Bronchial epithelial cell (primary cell): ENCODE measurements around the gene MAMDC2. TPM values are rescaled to one million over a fixed set of nuclear protein-coding genes. Genes with fewer than 3 reads are reported as not detected.
"Not testable (repeated sequence)": the region's sequence is repeated elsewhere in the genome, so short reads cannot be mapped to it uniquely, and the experiment has no call there.

ENCODE experiments used
- DNase-seq: peaks from one replicate; pipeline ENCODE4 v3.0.0-alpha.2; 2010; ENCODE audit warnings: low read depth
- FAIRE-seq: peaks from 2 replicates; lab custom pipeline; 2011; peaks lifted over from hg19 to GRCh38; lab: Jason Lieb, UNC
- H3K27me3 ChIP-seq: 2 replicates; pipeline ENCODE4 v1.5.1; 2011; ENCODE audit warnings: low read length; ENCODE audit not compliant: control insufficient read depth, insufficient read depth
- H3K36me3 ChIP-seq: 2 replicates; pipeline ENCODE4 v1.5.1; 2011; ENCODE audit warnings: low read length; ENCODE audit not compliant: control insufficient read depth, insufficient read depth
- H3K4me3 ChIP-seq: 2 replicates; pipeline ENCODE4 v1.5.1; 2011; ENCODE audit warnings: mild to moderate bottlenecking, low read depth, low read length, control low read depth
- total RNA-seq: library from RNA; depleted of rRNA; stranded (reverse); fragments of >200 nt; gene quantifications from 2 replicates; pipeline ENCODE4 v1.2.1, GENCODE V29; 2014
- TF ChIP-seq, protein P1 (sequence below): IDR thresholded peaks from 2 replicates; pipeline ENCODE4 v1.5.1; 2011; ENCODE audit warnings: mild to moderate bottlenecking, moderate library complexity, low read length, control low read depth, inconsistent platforms; ENCODE audit not compliant: insufficient read depth, severe bottlenecking

The MAMDC2 gene
- total RNA-seq, 1 donor from 2014 or later, result 0.53 TPM

DNA sequence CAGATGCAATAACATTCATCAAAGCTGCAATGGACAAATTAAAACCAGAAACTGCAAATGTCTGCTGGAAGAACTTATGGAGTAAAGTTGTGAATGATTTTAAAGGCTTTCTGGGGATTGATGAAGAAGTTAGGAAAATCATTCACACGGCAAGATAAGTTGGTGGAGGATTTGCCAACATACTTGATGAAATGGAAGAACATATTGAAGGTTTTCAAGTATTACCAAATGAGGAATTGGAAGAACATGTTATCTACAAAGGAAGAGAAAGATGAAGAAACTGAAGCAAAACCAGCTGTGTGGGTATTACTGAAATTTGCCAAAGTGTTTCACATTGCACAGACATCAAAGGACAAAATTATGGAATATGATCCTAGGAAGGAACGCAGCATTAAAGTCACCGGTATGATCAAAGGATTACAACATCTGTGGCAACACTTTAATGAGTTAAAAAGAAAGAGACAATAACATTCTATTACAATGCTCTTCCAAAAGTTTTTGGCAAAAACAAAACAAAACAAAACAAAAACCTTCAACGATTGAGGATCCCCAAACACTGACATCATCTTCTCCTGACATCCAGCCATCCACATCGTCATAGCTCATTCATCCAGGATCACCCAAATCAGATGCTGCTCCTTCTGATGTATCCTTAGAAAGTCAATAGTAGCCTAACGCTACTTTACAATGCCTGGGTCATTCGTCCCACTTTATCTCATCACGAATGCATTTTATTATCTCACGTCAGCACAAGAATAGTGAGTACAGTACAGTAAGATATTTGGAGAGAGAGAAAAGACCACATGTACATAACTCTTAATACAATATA, 153.8 kb downstream of the MAMDC2 start:
- H3K4me3 ChIP-seq, result no peak overlapping the region
- H3K36me3 ChIP-seq, result no peaks in the 10 kb centered on the region
- H3K27me3 ChIP-seq, result no peaks in the 10 kb centered on the region
- DNase-seq (no peak), FAIRE-seq (no peak)
- TF ChIP-seq, protein P1, sequence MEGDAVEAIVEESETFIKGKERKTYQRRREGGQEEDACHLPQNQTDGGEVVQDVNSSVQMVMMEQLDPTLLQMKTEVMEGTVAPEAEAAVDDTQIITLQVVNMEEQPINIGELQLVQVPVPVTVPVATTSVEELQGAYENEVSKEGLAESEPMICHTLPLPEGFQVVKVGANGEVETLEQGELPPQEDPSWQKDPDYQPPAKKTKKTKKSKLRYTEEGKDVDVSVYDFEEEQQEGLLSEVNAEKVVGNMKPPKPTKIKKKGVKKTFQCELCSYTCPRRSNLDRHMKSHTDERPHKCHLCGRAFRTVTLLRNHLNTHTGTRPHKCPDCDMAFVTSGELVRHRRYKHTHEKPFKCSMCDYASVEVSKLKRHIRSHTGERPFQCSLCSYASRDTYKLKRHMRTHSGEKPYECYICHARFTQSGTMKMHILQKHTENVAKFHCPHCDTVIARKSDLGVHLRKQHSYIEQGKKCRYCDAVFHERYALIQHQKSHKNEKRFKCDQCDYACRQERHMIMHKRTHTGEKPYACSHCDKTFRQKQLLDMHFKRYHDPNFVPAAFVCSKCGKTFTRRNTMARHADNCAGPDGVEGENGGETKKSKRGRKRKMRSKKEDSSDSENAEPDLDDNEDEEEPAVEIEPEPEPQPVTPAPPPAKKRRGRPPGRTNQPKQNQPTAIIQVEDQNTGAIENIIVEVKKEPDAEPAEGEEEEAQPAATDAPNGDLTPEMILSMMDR, result no peak

DNA sequence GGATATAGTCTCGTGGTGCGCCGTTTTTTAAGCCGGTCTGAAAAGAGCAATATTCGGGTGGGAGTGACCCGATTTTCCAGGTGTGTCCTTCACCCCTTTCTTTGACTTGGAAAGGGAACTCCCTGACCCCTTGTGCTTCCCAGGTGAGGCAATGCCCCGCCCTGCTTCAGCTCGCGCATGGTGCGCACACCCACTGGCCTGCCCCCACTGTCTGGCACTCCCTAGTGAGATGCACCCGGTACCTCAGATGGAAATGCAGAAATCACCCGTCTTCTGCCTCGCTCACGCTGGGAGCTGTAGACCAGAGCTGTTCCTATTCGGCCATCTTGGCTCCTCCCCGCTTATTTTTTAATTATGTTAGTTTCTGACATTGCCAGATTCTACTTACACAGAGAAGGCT, 161.1 kb downstream of the MAMDC2 start:
- not testable (repeated sequence) for H3K36me3 ChIP-seq, H3K27me3 ChIP-seq, FAIRE-seq
- peak; percentile 40 for DNase-seq
- peak overlapping the region; percentile 31 for H3K4me3 ChIP-seq

DNA sequence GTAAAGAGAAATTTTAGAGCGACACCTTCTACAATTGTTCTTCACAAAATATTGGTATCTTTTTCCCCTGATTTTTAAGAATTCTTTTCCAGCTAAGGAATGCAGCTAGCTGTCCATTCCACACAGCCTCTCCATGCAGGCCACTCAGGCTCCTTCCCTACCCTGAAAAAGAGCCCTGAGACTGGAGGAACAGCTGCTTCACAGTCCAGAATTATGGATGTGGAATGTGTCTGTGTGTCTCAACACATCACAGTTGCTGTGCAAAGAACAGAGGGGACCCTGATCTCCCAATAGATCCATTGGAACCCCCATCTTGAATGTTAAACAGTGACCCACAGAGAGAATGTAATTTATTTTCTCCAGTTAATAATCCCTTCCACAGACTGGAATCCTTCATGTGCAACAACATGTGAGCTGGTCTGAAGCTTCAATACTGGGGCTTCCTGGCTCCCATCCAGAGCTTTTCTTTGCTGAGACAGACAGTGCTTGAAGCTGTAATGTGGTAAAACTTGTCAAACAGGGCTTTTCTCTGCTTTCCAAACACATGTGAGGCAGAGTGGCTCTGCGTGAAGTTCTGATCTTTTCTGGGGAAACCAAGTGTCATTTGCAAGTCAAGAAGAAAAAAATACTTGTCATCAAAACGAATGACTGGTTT, 161.8 kb downstream of the MAMDC2 start:
- TF ChIP-seq, protein P1, result no peak
- DNase-seq (peak; percentile 83), FAIRE-seq (no peak)
- Histone ChIP-seq H3K36me3 (no peaks in the 10 kb centered on the region), H3K4me3 (no peak overlapping the region), H3K27me3 (no peaks in the 10 kb centered on the region)

DNA sequence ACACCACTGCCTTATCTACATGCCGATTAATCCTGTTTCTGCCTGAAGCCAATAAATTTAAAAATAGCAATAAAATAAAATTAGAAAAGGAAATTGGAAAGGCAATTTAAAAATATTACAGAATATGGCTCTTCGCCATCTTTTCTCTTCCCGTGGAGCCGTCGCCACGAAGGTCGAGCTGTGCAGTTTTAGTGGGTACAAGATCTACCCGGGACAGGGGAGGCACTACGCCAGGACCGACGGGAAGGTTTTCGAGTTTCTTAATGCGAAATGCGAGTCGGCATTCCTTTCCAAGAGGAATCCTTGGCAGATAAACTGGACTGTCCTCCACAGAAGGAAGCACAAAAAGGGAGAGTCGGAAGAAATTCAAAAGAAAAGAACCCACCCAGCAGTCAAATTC, 173.4 kb downstream of the MAMDC2 start:
- Histone ChIP-seq H3K27me3 (no peaks in the 10 kb centered on the region), H3K36me3 (no peaks in the 10 kb centered on the region), H3K4me3 (no peak overlapping the region)
- DNase-seq (no peak), FAIRE-seq (no peak)
- TF ChIP-seq, protein P1, result no peak

DNA sequence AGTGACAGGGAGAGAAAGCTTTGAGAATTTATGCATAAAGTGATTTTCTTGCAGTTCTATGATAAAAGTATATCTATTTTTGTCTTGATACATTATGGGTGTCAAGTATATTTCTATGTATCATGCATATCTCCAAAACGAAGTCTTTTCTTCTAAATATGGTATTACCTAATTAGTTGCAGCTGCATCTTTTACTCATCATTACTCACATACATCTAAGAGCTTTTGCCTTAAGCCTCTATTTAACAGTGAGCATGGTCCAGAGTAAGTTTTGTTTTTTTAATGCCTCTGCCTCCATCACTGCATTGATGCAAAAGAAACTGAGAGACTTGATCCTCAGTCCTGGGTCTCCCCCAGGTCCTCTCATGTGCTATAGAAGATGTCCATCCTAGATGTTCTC, 175.1 kb downstream of the MAMDC2 start:
- no peaks in the 10 kb centered on the region for H3K36me3 ChIP-seq
- peak; percentile 22 for DNase-seq
- TF ChIP-seq, protein P1, result no peak
- H3K4me3 ChIP-seq, result no peak overlapping the region
- H3K27me3 ChIP-seq, result no peaks in the 10 kb centered on the region
- no peak for FAIRE-seq

DNA sequence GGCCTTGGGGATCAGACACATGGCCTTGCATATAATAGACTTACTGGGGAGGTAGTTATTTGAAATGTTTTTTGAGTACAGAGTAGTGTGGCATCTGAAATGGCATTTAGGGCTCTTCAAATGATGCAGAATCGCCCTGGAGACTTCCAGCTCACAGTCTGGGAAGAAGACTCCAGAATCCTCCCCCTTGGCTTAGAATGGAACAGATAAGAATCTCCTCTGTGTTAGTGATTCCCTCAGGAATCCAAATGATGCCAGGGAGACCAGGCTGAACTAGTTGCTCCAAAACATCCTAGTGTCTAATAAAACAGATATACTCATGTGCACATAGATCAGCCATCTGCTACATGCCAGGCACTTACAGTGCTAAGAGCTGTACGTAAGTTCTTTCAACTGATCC, 176.6 kb downstream of the MAMDC2 start:
- Histone ChIP-seq H3K27me3 (no peaks in the 10 kb centered on the region), H3K36me3 (no peaks in the 10 kb centered on the region), H3K4me3 (no peak overlapping the region)
- TF ChIP-seq, protein P1, result no peak
- no peak for FAIRE-seq
- no peak for DNase-seq
